Mesenchymal stem cell (in vitro differentiated cells and primary cell): Measurements from ENCODE around the gene PPP1R14B.

Source experiments
- DNase-seq: peaks from one replicate; pipeline ENCODE4 v3.0.0-alpha.2; 2013
- H2AFZ ChIP-seq: one replicate; pipeline ENCODE4 v1.6.1; 2013; ENCODE audit warnings: low read depth, mild to moderate bottlenecking, control low read depth, inconsistent platforms, low read length, moderate library complexity
- H2AK5ac ChIP-seq: 2 replicates; pipeline ENCODE4 v1.6.1; 2013; ENCODE audit warnings: low read length, moderate library complexity, mild to moderate bottlenecking, inconsistent platforms; ENCODE audit not compliant: severe bottlenecking
- H2BK120ac ChIP-seq: one replicate; pipeline ENCODE4 v1.6.1; 2013; ENCODE audit warnings: low read depth, mild to moderate bottlenecking, inconsistent platforms, low read length, moderate library complexity
- H2BK12ac ChIP-seq, 2 experiments: one replicate each; pipeline ENCODE4 v1.6.1; 2013; ENCODE audit warnings: inconsistent platforms in 2 of 2, low read length in 2 of 2, mild to moderate bottlenecking in 2 of 2, moderate library complexity in 2 of 2, control low read depth in 1 of 2
- H2BK15ac ChIP-seq: one replicate; pipeline ENCODE4 v1.6.1; 2013; ENCODE audit warnings: mild to moderate bottlenecking, low read depth, inconsistent platforms; ENCODE audit not compliant: poor library complexity, severe bottlenecking
- H2BK5ac ChIP-seq: 2 replicates; pipeline ENCODE4 v1.6.1; 2013; ENCODE audit warnings: low read depth, mild to moderate bottlenecking, low read length, control low read depth, inconsistent platforms; ENCODE audit not compliant: poor library complexity, severe bottlenecking
- H3K14ac ChIP-seq, 2 experiments: one replicate each; pipeline ENCODE4 v1.6.1; 2013; ENCODE audit warnings: inconsistent platforms in 2 of 2, low read length in 2 of 2, control low read depth in 1 of 2, mild to moderate bottlenecking in 1 of 2, moderate library complexity in 1 of 2
- H3K18ac ChIP-seq, 2 experiments: one replicate each; pipeline ENCODE4 v1.6.1; 2013; ENCODE audit warnings: inconsistent platforms in 2 of 2, low read length in 2 of 2, control low read depth in 1 of 2, low read depth in 1 of 2, mild to moderate bottlenecking in 1 of 2
- H3K23ac ChIP-seq, 2 experiments: one replicate each; pipeline ENCODE4 v1.6.1; 2013; ENCODE audit warnings: inconsistent platforms in 2 of 2, low read length in 2 of 2, mild to moderate bottlenecking in 2 of 2, moderate library complexity in 2 of 2, control low read depth in 1 of 2
- H3K27ac ChIP-seq: 2 replicates; pipeline ENCODE4 v1.5.1; 2013; ENCODE audit warnings: mild to moderate bottlenecking, moderate library complexity, low read length, control low read depth, inconsistent platforms; ENCODE audit not compliant: poor library complexity, severe bottlenecking
- H3K27me3 ChIP-seq, 2 experiments: 2 replicates each; pipeline versions ENCODE4 v1.6.1 to v1.7.0; 2013; ENCODE audit warnings: low read length in 2 of 2, mild to moderate bottlenecking in 2 of 2, moderate library complexity in 2 of 2, control low read depth in 1 of 2, inconsistent platforms in 1 of 2; ENCODE audit not compliant: control insufficient read depth in 1 of 2, insufficient read depth in 1 of 2
- H3K36me3 ChIP-seq, 2 experiments: 2 replicates each; pipeline versions ENCODE4 v1.6.1 to v1.7.0; 2013; ENCODE audit warnings: low read length in 2 of 2, control low read depth in 1 of 2, inconsistent platforms in 1 of 2, low read depth in 1 of 2, mild to moderate bottlenecking in 1 of 2; ENCODE audit not compliant: insufficient read depth in 2 of 2, control insufficient read depth in 1 of 2
- H3K4ac ChIP-seq, 2 experiments: one replicate each; pipeline ENCODE4 v1.6.1; 2013; ENCODE audit warnings: inconsistent platforms in 2 of 2, low read length in 2 of 2, mild to moderate bottlenecking in 2 of 2, moderate library complexity in 2 of 2, control low read depth in 1 of 2, low read depth in 1 of 2
- H3K4me1 ChIP-seq: 2 replicates; pipeline ENCODE4 v1.6.1; 2013; ENCODE audit warnings: low read depth, low read length, control low read depth; ENCODE audit not compliant: control insufficient read depth, insufficient read depth
- H3K4me2 ChIP-seq: 2 replicates; pipeline ENCODE4 v1.6.1; 2013; ENCODE audit warnings: low read length, mild to moderate bottlenecking, inconsistent platforms; ENCODE audit not compliant: poor library complexity, severe bottlenecking
- H3K4me3 ChIP-seq, 2 experiments: 2 replicates each; pipeline versions ENCODE4 v1.5.1 to v1.7.0; 2013; ENCODE audit warnings: low read length in 2 of 2, mild to moderate bottlenecking in 2 of 2, control low read depth in 1 of 2, low read depth in 1 of 2; ENCODE audit not compliant: insufficient read depth in 1 of 2
- H3K79me1 ChIP-seq: replicated peaks from 2 replicates; pipeline ENCODE4 v1.6.1; 2013; ENCODE audit warnings: mild to moderate bottlenecking, control low read depth, low read length, inconsistent platforms; ENCODE audit not compliant: poor library complexity, severe bottlenecking
- H3K9ac ChIP-seq: 2 replicates; pipeline ENCODE4 v1.7.0; 2013; ENCODE audit warnings: mild to moderate bottlenecking, low read length, moderate library complexity
- H3K9me3 ChIP-seq: 2 replicates; pipeline ENCODE4 v1.7.0; 2013; ENCODE audit warnings: mild to moderate bottlenecking, low read length; ENCODE audit not compliant: control insufficient read depth
- H4K8ac ChIP-seq: one replicate; pipeline ENCODE4 v1.6.1; 2013; ENCODE audit warnings: inconsistent platforms, mild to moderate bottlenecking, low read length, moderate library complexity
- H4K91ac ChIP-seq: one replicate; pipeline ENCODE4 v1.6.1; 2013; ENCODE audit warnings: mild to moderate bottlenecking, low read length, inconsistent platforms
- WGBS: methylation state at CpG from one replicate; pipeline ENCODE4 v1.1.7; 2013; ENCODE audit warnings: mixed read lengths; 5-methylcytosine and 5-hydroxymethylcytosine counted together

PPP1R14B gene

GRCh38 chr11:64227405-64227956, 19.3 kb downstream of the PPP1R14B start:
- H2AK5ac ChIP-seq = peak overlapping the region; percentile 47
- H3K79me1 ChIP-seq = peaks cover 32% of the 10 kb centered on the region
- H2BK120ac ChIP-seq = no peak overlapping the region
- no peak overlapping the region for H3K18ac ChIP-seq
- peak overlapping the region; percentile 82 for H3K4me2 ChIP-seq
- H3K9me3 ChIP-seq = no peaks in the 10 kb centered on the region
- no peak overlapping the region for H2BK12ac ChIP-seq
- no peak overlapping the region for H3K14ac ChIP-seq
- WGBS = 86% methylated on average over 3 of the region's 3 CpGs
- no peak for DNase-seq
- H3K4ac ChIP-seq = peak overlapping the region in 1 of 2 experiments; percentile 94
- peak overlapping the region; percentile 95 for H3K9ac ChIP-seq
- no peak overlapping the region for H2BK15ac ChIP-seq
- no peak overlapping the region for H2AFZ ChIP-seq
- H2BK5ac ChIP-seq = no peak overlapping the region
- peaks cover 14 to 34% of the 10 kb centered on the region in 2 experiments for H3K36me3 ChIP-seq
- H3K4me1 ChIP-seq = peaks cover 62% of the 10 kb centered on the region
- peak overlapping the region; percentile 1 for H3K27ac ChIP-seq
- H3K27me3 ChIP-seq = no peaks in the 10 kb centered on the region
- peak overlapping the region in 1 of 2 experiments; percentile 95 for H3K4me3 ChIP-seq
- H4K8ac ChIP-seq = no peak overlapping the region
- H3K23ac ChIP-seq = peak overlapping the region in 1 of 2 experiments; percentile 70
- peak overlapping the region; percentile 47 for H4K91ac ChIP-seq

- Histone ChIP-seq H3K9ac (peak overlapping the region; percentile 95), H3K18ac (peak overlapping the region; percentile 86 to 97), H3K14ac (peak overlapping the region in 1 of 2 experiments; percentile 63), H4K91ac (peak overlapping the region; percentile 93), H3K79me1 (peaks cover 26% of the 10 kb centered on the region), H2BK5ac (peak overlapping the region; percentile 90), H2AK5ac (peak overlapping the region; percentile 51), H3K4me1 (peaks cover 53% of the 10 kb centered on the region), H2BK12ac (peak overlapping the region; percentile 28 to 70), H3K4me2 (peak overlapping the region; percentile 82), H3K36me3 (peaks cover 14 to 25% of the 10 kb centered on the region in 2 experiments), H3K4me3 (peak overlapping the region; percentile 92 to 95), H2BK15ac (peak overlapping the region; percentile 73), H3K27me3 (no peaks in the 10 kb centered on the region), H3K4ac (peak overlapping the region; percentile 88 to 94), H3K9me3 (no peaks in the 10 kb centered on the region), H3K23ac (peak overlapping the region in 1 of 2 experiments; percentile 83), H3K27ac (peak overlapping the region; percentile 58), H2BK120ac (peak overlapping the region; percentile 50), H2AFZ (peak overlapping the region; percentile 76), H4K8ac (peak overlapping the region; percentile 96)
- WGBS = 33% methylated on average over 26 of the region's 26 CpGs
- DNase-seq = no peak
Observed at GRCh38 chr11:64226507-64227051, 20.2 kb downstream of the PPP1R14B start.

GRCh38 chr11:64225608-64226506, 20.9 kb downstream of the PPP1R14B start, which contains the start of the genes NUDT22 and TRPT1:
NUDT22 (plus strand) TSS chr11:64226274; CDS start chr11:64226653, 379 bp downstream.
TRPT1 (minus strand) TSS chr11:64226186; CDS start chr11:64225860, 326 bp downstream.
- H3K23ac ChIP-seq = peak within 1 kb of the TSS in 1 of 2 experiments; percentile 83
- peak; percentile 85 for DNase-seq

More at GRCh38 chr11:64225608-64226506, 20.9 kb downstream of the PPP1R14B start, which contains the start of the genes NUDT22 and TRPT1:
- Histone ChIP-seq H2AFZ (peak within 1 kb of the TSS; percentile 95), H3K27me3 (no peaks in the 10 kb centered on the region), H2BK120ac (peak within 1 kb of the TSS; percentile 50), H3K36me3 (peaks cover 19 to 28% of the 10 kb centered on the region in 2 experiments), H3K9me3 (no peaks in the 10 kb centered on the region), H3K18ac (peak within 1 kb of the TSS; percentile 89 to 97), H4K91ac (peak within 1 kb of the TSS; percentile 93), H3K4me3 (peak within 1 kb of the TSS; percentile 92 to 95), H3K79me1 (peaks cover 24% of the 10 kb centered on the region), H2BK15ac (peak within 1 kb of the TSS; percentile 73), H3K4me2 (peak within 1 kb of the TSS; percentile 89), H2BK5ac (peak within 1 kb of the TSS; percentile 90), H2AK5ac (peak within 1 kb of the TSS; percentile 51), H3K27ac (peak within 1 kb of the TSS; percentile 80), H3K9ac (peak within 1 kb of the TSS; percentile 95), H3K4ac (peak within 1 kb of the TSS; percentile 88 to 94), H3K14ac (peak within 1 kb of the TSS in 1 of 2 experiments; percentile 63), H2BK12ac (peak within 1 kb of the TSS; percentile 28 to 76), H4K8ac (peak within 1 kb of the TSS; percentile 96), H3K4me1 (peaks cover 52% of the 10 kb centered on the region)
- under 1% methylated on average over 47 of the region's 54 CpGs for WGBS
